Tibial artery (tissue), 4 donors: Measurements from ENCODE around the gene SIGLEC8.
"Not testable (repeated sequence)": the region's sequence is repeated elsewhere in the genome, so short reads cannot be mapped to it uniquely, and the experiment has no call there.

Experiments used
- DNase-seq, 2 donors: peaks; one replicate each; pipeline ENCODE4 v3.0.0-alpha.2; 2019
- H3K27ac ChIP-seq, 2 donors: fragments of 200-600 bp; sonication (generic) in 1 of 2; 1 replicate in 1 of 2; 2 replicates in 1 of 2; pipeline ENCODE4 v1.5.1; 2018 to 2019; ENCODE audit warnings: mild to moderate bottlenecking in 1 of 2
- H3K27me3 ChIP-seq, 2 donors: fragments of 200-600 bp; sonication (generic) in 1 of 2; one replicate each; pipeline versions ENCODE4 v1.5.1 to v1.6.0; 2016 to 2019
- H3K36me3 ChIP-seq, 3 donors: fragments of 200-600 bp; sonication (generic) in 2 of 3; one replicate each; pipeline ENCODE4 v1.5.1; 2016 to 2019; ENCODE audit warnings: mild to moderate bottlenecking in 2 of 3
- H3K4me1 ChIP-seq, 4 donors: fragments of 200-600 bp; sonication (generic) in 2 of 4; 1 replicate in 3 of 4; 2 replicates in 1 of 4; pipeline ENCODE4 v1.5.1; 2016 to 2019
- H3K4me3 ChIP-seq, 2 donors: fragments of 200-600 bp; sonication (generic) in 1 of 2; 1 replicate in 1 of 2; 2 replicates in 1 of 2; pipeline ENCODE4 v1.5.1; 2018 to 2019; ENCODE audit warnings: mild to moderate bottlenecking in 2 of 2
- H3K9me3 ChIP-seq, 3 donors: fragments of 200-600 bp; sonication (generic) in 1 of 3; one replicate each; pipeline ENCODE4 v1.5.1; 2016 to 2019
- intact Hi-C: fragments of 100-400 bp; cut with DNase I; formaldehyde crosslinking; loops from one replicate; pipeline ENCODE4 v1.15.0; 2023; ENCODE audit warnings: low total_unique reads
- TF ChIP-seq, protein P1 (sequence below), 2 experiments: fragments of 200-600 bp in 1 of 2; fragments of 450-650 bp in 1 of 2; IDR thresholded peaks; one replicate each; pipeline ENCODE4 v1.5.1; 2017 to 2019; ENCODE audit warnings: antibody characterized with exemption in 2 of 2, mild to moderate bottlenecking in 1 of 2, moderate library complexity in 1 of 2

Gene SIGLEC8

DNA sequence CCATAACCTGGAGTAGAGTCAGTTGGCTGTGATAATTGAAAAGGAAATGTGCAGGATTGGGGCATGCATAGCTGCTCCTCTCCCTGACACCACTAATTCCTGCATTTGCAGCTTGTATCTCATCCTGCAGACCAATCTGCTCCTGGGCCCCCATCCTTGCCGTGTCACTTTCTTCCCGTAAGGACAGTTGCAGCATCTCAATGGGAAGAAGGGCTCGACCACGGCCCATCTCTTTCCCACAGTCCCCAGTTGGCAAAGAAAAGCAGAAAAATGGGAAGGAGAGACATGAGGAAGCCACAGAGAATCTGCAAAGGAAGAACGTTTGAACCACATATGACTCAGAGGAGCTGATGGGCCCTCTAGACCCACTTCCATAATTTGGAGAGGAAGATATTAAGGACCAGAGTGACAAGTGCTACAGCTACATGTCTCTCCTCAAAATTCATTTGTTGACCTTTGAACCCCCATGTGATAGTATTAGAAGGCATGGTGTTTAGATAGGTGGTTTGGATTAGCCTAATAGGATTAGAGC is 45.1 kb upstream of the SIGLEC8 start:
- H3K4me3 ChIP-seq: no peak overlapping the region
- H3K4me1 ChIP-seq: no peaks in the 10 kb centered on the region
- TF ChIP-seq, protein P1, sequence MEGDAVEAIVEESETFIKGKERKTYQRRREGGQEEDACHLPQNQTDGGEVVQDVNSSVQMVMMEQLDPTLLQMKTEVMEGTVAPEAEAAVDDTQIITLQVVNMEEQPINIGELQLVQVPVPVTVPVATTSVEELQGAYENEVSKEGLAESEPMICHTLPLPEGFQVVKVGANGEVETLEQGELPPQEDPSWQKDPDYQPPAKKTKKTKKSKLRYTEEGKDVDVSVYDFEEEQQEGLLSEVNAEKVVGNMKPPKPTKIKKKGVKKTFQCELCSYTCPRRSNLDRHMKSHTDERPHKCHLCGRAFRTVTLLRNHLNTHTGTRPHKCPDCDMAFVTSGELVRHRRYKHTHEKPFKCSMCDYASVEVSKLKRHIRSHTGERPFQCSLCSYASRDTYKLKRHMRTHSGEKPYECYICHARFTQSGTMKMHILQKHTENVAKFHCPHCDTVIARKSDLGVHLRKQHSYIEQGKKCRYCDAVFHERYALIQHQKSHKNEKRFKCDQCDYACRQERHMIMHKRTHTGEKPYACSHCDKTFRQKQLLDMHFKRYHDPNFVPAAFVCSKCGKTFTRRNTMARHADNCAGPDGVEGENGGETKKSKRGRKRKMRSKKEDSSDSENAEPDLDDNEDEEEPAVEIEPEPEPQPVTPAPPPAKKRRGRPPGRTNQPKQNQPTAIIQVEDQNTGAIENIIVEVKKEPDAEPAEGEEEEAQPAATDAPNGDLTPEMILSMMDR (IDR thresholded peaks at IDR 0.05): no peak
- H3K36me3 ChIP-seq: no peaks in the 10 kb centered on the region
- peaks cover 0 to 3% (median 0%) of the 10 kb centered on the region in 3 donors for H3K9me3 ChIP-seq
- no peak for DNase-seq
- H3K27me3 ChIP-seq: peaks cover 0 to 12% of the 10 kb centered on the region in 2 donors
- intact Hi-C loops: no loop called here
- H3K27ac ChIP-seq: no peak overlapping the region

DNA sequence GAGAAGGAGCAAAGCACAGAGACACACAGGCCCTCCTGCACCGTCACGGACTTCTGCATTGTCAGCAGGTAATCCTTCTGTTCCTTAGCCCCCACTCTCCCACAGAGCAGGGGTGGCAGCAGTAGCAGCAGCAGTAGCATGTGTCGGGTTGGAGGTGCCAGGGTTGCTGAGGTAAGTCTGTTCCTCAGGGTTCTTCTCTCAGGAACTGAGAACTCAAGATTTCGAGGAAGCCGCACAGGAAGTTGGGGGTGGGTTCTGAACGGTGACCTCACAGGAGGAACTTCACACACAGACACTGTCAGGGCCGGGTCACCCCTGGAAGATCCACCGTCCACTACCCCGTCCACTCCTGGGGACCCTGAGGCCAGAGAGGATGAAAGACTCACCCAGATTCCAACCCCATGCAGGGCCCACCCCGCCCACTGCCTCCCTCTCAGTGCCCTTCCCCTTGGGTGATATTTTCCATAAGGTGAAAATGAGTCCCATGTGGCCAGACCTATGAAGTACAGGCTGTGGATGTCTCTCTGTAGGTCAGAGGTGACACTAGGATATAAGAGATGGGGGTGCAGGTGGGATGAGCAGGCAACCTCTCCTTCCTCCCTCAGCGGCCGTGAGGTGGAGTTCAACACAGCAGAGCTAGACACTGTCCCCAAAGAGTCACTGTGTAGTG is 43.5 kb upstream of the SIGLEC8 start, which contains the start of gene SIGLEC12:
Gene SIGLEC12 (minus strand): TSS at position 207 of the 670 bp plus-strand sequence. CDS start 67 bp downstream, at position 140.
- peaks cover 0 to 10% of the 10 kb centered on the region in 2 donors for H3K27me3 ChIP-seq
- no peaks in the 10 kb centered on the region for H3K4me1 ChIP-seq
- no peak within 1 kb of the TSS for H3K4me3 ChIP-seq
- peaks cover 0 to 3% (median 0%) of the 10 kb centered on the region in 3 donors for H3K9me3 ChIP-seq
- TF ChIP-seq, protein P1 (IDR thresholded peaks at IDR 0.05): no peak
- H3K36me3 ChIP-seq: no peaks in the 10 kb centered on the region
- intact Hi-C loops: no loop called here
- no peak within 1 kb of the TSS for H3K27ac ChIP-seq
- DNase-seq: peak in 1 of 2 donors; percentile 39

DNA sequence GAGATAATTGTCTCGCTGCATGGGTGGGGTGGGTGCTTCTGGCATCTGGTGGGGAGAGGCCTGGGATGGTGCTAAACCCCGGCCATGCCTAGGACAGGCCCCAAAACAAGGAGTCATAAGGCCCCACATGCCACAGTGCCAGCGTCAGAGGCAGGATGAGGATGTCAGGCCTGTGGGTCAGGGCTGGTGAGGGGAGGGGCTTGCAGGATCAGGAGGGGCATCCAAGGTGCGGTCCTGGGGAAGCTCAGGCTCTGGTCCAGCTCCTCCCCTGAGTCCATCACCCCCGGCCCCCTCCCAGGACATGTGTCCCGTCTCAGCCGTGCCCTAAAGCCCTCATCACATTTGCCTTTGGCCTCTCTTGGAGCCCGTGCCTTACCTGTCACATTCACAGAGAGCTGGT is 42.7 kb upstream of the SIGLEC8 start:
- H3K9me3 ChIP-seq, H3K36me3 ChIP-seq, H3K4me1 ChIP-seq, H3K27ac ChIP-seq, DNase-seq, intact Hi-C loops, H3K4me3 ChIP-seq: not testable (repeated sequence)
- peaks cover 0 to 10% of the 10 kb centered on the region in 2 donors for H3K27me3 ChIP-seq

DNA sequence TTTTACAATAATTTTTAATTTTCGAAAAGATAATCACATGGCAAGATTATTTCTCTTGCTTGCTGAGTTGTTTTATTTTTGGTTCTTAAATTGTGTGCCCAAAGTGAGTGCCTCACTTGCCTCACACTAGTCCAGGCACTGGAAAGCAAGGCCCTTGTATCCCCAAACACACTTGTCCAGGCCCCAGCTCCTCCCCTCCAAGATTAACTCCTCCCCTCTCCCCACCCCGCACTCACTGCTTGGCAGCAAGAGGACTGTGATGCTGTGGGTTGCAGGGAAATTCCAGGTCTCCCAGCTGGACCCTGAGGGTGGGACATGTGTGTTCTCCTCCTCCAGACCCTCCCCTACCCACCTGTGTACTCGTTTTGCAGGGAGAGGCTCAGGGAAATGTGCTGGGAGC is 39.4 kb upstream of the SIGLEC8 start:
- TF ChIP-seq, protein P1 (IDR thresholded peaks at IDR 0.05): no peak
- Histone ChIP-seq H3K27ac (no peak overlapping the region), H3K4me3 (no peak overlapping the region), H3K27me3 (peaks cover 0 to 10% of the 10 kb centered on the region in 2 donors), H3K9me3 (no peaks in the 10 kb centered on the region), H3K36me3 (no peaks in the 10 kb centered on the region), H3K4me1 (no peaks in the 10 kb centered on the region)
- intact Hi-C loops: no loop called here
- DNase-seq: no peak

DNA sequence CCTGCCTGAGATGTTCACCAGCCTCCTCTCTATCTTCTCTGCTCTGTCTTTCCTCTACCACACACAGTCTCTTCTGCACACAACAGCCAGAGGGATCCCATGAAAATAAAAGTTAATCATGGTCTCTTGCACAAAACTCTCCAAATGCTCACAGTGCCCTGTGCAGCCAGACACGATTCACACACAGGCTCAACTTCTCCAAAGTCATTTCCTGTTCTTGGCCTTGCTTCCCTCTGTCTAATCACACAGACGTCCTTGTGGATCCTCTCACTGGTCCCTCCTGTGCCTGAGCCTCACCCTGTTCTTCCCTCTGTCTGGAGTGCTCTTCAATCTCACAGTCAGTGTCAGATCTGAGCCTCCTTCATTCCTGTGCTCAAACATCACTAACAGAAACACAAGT is 35.5 kb upstream of the SIGLEC8 start:
- no peak overlapping the region for H3K4me3 ChIP-seq
- no peaks in the 10 kb centered on the region for H3K9me3 ChIP-seq
- no peak overlapping the region for H3K27ac ChIP-seq
- TF ChIP-seq, protein P1 (IDR thresholded peaks at IDR 0.05): no peak
- no peaks in the 10 kb centered on the region for H3K4me1 ChIP-seq
- DNase-seq: no peak
- no peaks in the 10 kb centered on the region for H3K36me3 ChIP-seq
- peaks cover 0 to 2% of the 10 kb centered on the region in 2 donors for H3K27me3 ChIP-seq
- intact Hi-C loops: no loop called here

DNA sequence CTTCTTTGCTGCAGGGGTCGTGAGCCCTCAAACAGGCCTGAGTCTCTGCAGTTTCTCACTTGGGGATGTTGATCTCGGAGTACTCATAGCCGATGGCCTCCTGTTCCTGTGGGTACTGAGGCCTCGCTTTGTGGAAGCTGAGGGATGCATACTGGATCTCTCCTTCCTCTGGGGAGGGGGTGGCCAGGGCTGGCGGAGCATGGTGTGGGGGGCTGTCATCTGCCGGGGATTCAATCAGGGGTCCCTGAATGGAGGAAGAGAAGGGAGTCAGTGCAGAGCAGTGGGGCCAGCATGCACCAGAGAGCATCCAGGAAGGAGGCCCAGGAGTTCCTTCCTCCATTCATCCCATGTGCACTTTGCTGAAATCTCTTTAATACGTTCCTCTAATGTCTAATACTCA is 33.3 kb upstream of the SIGLEC8 start:
- H3K27me3 ChIP-seq: peaks cover 0 to 2% of the 10 kb centered on the region in 2 donors
- H3K9me3 ChIP-seq: no peaks in the 10 kb centered on the region
- H3K27ac ChIP-seq: no peak overlapping the region
- H3K4me1 ChIP-seq: no peaks in the 10 kb centered on the region
- no peak overlapping the region for H3K4me3 ChIP-seq
- intact Hi-C loops: no loop called here
- TF ChIP-seq, protein P1 (IDR thresholded peaks at IDR 0.05): no peak
- DNase-seq: no peak
- H3K36me3 ChIP-seq: no peaks in the 10 kb centered on the region
